HEK293 (cell line): ENCODE measurements around the gene RHBDL2.

Experiments used
- CTCF ChIP-seq: fragments of 450-650 bp; formaldehyde crosslinking; IDR thresholded peaks from 2 replicates; pipeline ENCODE4 v1.5.1; 2016; ENCODE audit warnings: missing biosample characterization, missing genetic modification characterization
- EGR2 ChIP-seq: fragments of 450-650 bp; formaldehyde crosslinking; IDR thresholded peaks from 2 replicates; pipeline ENCODE4 v1.5.1; 2016; ENCODE audit warnings: low read depth, missing biosample characterization, missing genetic modification characterization
- GLI4 ChIP-seq: fragments of 450-650 bp; formaldehyde crosslinking; IDR thresholded peaks from 2 replicates; pipeline ENCODE4 v1.5.1; 2016; ENCODE audit warnings: missing biosample characterization, missing genetic modification characterization
- GLIS1 ChIP-seq: fragments of 450-650 bp; formaldehyde crosslinking; IDR thresholded peaks from 2 replicates; pipeline ENCODE4 v1.5.1; 2016; ENCODE audit warnings: missing biosample characterization, missing genetic modification characterization
- KLF10 ChIP-seq: fragments of 450-650 bp; IDR thresholded peaks from 2 replicates; pipeline ENCODE4 v1.5.1; 2018; ENCODE audit warnings: missing biosample characterization, mild to moderate bottlenecking, missing genetic modification characterization
- KLF8 ChIP-seq: fragments of 450-650 bp; formaldehyde crosslinking; IDR thresholded peaks from 2 replicates; pipeline ENCODE4 v1.5.1; 2016; ENCODE audit warnings: missing biosample characterization, missing genetic modification characterization
- KLF9 ChIP-seq: fragments of 450-650 bp; formaldehyde crosslinking; IDR thresholded peaks from 2 replicates; pipeline ENCODE4 v1.5.1; 2016; ENCODE audit warnings: missing biosample characterization, missing genetic modification characterization, low read depth
- MZF1 ChIP-seq: fragments of 450-650 bp; formaldehyde crosslinking; IDR thresholded peaks from 2 replicates; pipeline ENCODE4 v1.5.1; 2017; ENCODE audit warnings: missing biosample characterization, missing genetic modification characterization, borderline replicate concordance
- OSR2 ChIP-seq: fragments of 450-650 bp; formaldehyde crosslinking; IDR thresholded peaks from 2 replicates; pipeline ENCODE4 v1.5.1; 2016; ENCODE audit warnings: missing biosample characterization, missing genetic modification characterization
- PATZ1 ChIP-seq: fragments of 450-650 bp; formaldehyde crosslinking; IDR thresholded peaks from 2 replicates; pipeline ENCODE4 v1.5.1; 2016; ENCODE audit warnings: missing biosample characterization, missing genetic modification characterization
- PRDM10 ChIP-seq: fragments of 450-650 bp; formaldehyde crosslinking; IDR thresholded peaks from 2 replicates; pipeline ENCODE4 v1.5.1; 2016; ENCODE audit warnings: missing biosample characterization, missing genetic modification characterization
- RBAK ChIP-seq: fragments of 450-650 bp; formaldehyde crosslinking; IDR thresholded peaks from 2 replicates; pipeline ENCODE4 v1.5.1; 2016; ENCODE audit warnings: missing biosample characterization, missing genetic modification characterization
- SP7 ChIP-seq: fragments of 450-650 bp; formaldehyde crosslinking; IDR thresholded peaks from 2 replicates; pipeline ENCODE4 v1.5.1; 2016; ENCODE audit warnings: missing biosample characterization, missing genetic modification characterization
- YY1 ChIP-seq: fragments of 450-650 bp; formaldehyde crosslinking; IDR thresholded peaks from 2 replicates; pipeline ENCODE4 v1.5.1; 2018; ENCODE audit warnings: missing biosample characterization, missing genetic modification characterization
- ZFHX2 ChIP-seq: fragments of 450-650 bp; formaldehyde crosslinking; conservative IDR thresholded peaks from 2 replicates; pipeline ENCODE4 v1.5.1; 2016; ENCODE audit warnings: missing biosample characterization, missing genetic modification characterization
- ZFP37 ChIP-seq: fragments of 450-650 bp; formaldehyde crosslinking; IDR thresholded peaks from 2 replicates; pipeline ENCODE4 v1.5.1; 2016; ENCODE audit warnings: missing biosample characterization, missing genetic modification characterization
- ZNF292 ChIP-seq: fragments of 450-650 bp; formaldehyde crosslinking; IDR thresholded peaks from 2 replicates; pipeline ENCODE4 v1.5.1; 2016; ENCODE audit warnings: low read depth, missing biosample characterization, missing genetic modification characterization, borderline replicate concordance
- ZNF335 ChIP-seq: fragments of 450-650 bp; formaldehyde crosslinking; conservative IDR thresholded peaks from 2 replicates; pipeline ENCODE4 v1.5.1; 2016; ENCODE audit warnings: missing biosample characterization, missing genetic modification characterization
- ZNF518A ChIP-seq: fragments of 450-650 bp; formaldehyde crosslinking; conservative IDR thresholded peaks from 2 replicates; pipeline ENCODE4 v1.5.1; 2016; ENCODE audit warnings: low read depth, missing biosample characterization, missing genetic modification characterization
- ZNF600 ChIP-seq: fragments of 450-650 bp; formaldehyde crosslinking; IDR thresholded peaks from 2 replicates; pipeline ENCODE4 v1.5.1; 2016; ENCODE audit warnings: missing biosample characterization, missing genetic modification characterization
- ZNF610 ChIP-seq: fragments of 450-650 bp; formaldehyde crosslinking; IDR thresholded peaks from 2 replicates; pipeline ENCODE4 v1.5.1; 2016; ENCODE audit warnings: missing biosample characterization, missing genetic modification characterization, borderline replicate concordance
- ZNF639 ChIP-seq: fragments of 450-650 bp; formaldehyde crosslinking; IDR thresholded peaks from 2 replicates; pipeline ENCODE4 v1.5.1; 2016; ENCODE audit warnings: missing biosample characterization, missing genetic modification characterization
- ZNF707 ChIP-seq: fragments of 450-650 bp; formaldehyde crosslinking; IDR thresholded peaks from 2 replicates; pipeline ENCODE4 v1.5.1; 2016; ENCODE audit warnings: missing biosample characterization, missing genetic modification characterization

The RHBDL2 gene

GRCh38 chr1:38873027-38873969, 68.3 kb downstream of the RHBDL2 start, which contains the start of gene MYCBP (continued):
- TF ChIP-seq KLF10 (tag by site-specific recombination) (peak; percentile 63; the same call in 1 of the 2 replicates), KLF9 (tag by site-specific recombination) (peak; percentile 85), ZFHX2 (tag by site-specific recombination) (peak; percentile 43), ZNF707 (tag by site-specific recombination) (no peak), RBAK (tag by site-specific recombination) (no peak), EGR2 (peak; percentile 58), PATZ1 (tag by site-specific recombination) (peak; percentile 81), ZNF335 (tag by site-specific recombination) (peak; percentile 76), ZFP37 (tag by site-specific recombination) (peak; percentile 47), CTCF (tag by site-specific recombination) (peak; percentile 30; the same call in 1 of the 2 replicates), OSR2 (peak; percentile 58; the same call in 1 of the 2 replicates), GLIS1 (tag by site-specific recombination) (peak; percentile 95), ZNF292 (tag by site-specific recombination) (no peak), YY1 (tag by site-specific recombination) (0 out of 2 replicates have a peak, but pooled peaks have one; percentile 9), ZNF600 (tag by site-specific recombination) (0 out of 2 replicates have a peak, but pooled peaks have one; percentile 7), ZNF639 (no peak), ZNF518A (tag by site-specific recombination) (0 out of 2 replicates have a peak, but pooled peaks have one; percentile 41), ZNF610 (tag by site-specific recombination) (peak; percentile 48; the same call in 1 of the 2 replicates), PRDM10 (peak; percentile 88), KLF8 (tag by site-specific recombination) (peak; percentile 66; the same call in 1 of the 2 replicates), GLI4 (tag by site-specific recombination) (0 out of 2 replicates have a peak, but pooled peaks have one; percentile 44), MZF1 (tag by site-specific recombination) (no peak), SP7 (tag by site-specific recombination) (peak; percentile 38; the same call in 1 of the 2 replicates)
